Left forelimb (tissue), 1 donor: Measurements from ENCODE around the gene CTAG1A.
"Not testable (repeated sequence)": the region's sequence is repeated elsewhere in the genome, so short reads cannot be mapped to it uniquely, and the experiment has no call there.

Experiments used
- DNase-seq: peaks from one replicate; pipeline ENCODE4 v3.0.0-alpha.2; 2018; ENCODE audit warnings: low spot score

Gene CTAG1A

DNA sequence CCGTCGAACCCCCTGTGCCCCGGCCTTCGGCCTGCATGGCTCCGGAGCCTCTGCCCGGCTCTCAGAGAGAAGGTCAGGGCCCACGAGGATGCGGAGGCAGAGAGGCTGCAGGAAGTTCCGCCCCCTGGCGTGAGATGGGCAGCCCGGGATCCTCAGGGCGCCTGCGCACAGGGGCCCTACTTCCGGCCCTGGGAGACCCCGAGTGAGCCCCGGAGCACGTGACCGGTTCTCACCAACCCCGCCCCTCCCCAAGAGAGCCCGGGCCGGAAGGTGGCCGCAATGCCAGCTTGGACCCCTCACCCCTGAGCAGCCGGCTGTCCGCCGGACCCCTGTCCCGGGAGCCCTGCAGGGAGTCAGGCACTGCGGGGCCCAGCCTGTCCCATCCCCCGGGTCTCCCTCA lies 34.2 kb downstream of the CTAG1A start, which contains the start of gene CTAG1B:
CTAG1B (minus strand) TSS at position 101 of the 400 bp plus-strand sequence; CDS start at position 37, 64 bp downstream.
- not testable (repeated sequence) for DNase-seq

DNA sequence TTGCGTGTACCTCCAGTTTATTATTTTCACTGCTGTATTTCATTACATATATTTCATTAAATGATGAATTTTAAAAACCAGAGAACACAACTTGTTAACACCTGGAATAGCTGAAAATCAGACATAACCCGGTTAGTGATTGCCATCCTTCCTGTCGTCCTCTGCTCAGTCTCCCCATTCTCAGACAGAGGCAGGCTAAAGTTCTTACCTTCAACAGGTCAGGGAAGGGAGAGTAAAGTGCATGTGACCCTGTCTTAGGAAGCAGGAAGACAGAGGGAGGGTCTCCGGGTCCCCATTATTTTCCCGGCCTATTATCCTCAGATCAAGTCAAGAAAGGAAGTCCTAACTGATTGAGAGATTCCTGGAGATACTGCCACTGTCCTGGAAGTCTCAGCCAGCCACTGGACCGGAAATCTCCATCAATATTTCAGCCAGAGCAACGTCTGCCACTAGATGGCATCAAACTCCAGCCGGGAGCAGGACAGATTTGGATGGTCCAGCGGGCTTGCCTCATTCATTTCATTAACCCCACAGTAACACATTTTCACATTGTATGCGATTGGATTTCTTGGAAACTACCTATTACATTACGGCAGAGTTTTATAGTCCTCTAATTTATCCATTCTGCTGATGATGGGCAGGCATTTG lies 36.0 kb downstream of the CTAG1A start:
- DNase-seq: not testable (repeated sequence)

DNA sequence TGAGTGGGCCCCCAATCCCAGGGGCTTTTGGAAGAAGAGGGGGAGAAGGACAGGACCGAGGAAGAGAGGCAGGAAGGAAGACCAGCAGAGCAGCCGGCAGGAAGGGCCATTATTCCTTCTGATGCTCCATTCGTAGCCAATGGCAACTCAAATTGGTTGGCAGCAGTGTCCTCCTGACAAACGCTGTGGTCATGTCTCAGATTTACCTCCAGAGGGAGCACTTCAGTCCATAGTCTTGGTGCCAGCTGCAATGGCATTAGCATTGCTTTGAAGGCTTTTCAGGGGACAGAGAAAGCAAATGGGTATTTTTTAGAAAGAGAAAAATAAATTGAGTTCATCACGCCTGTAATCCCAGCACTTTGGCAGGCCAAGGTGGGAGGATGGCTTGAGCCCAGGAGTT lies 44.0 kb downstream of the CTAG1A start:
- not testable (repeated sequence) for DNase-seq

DNA sequence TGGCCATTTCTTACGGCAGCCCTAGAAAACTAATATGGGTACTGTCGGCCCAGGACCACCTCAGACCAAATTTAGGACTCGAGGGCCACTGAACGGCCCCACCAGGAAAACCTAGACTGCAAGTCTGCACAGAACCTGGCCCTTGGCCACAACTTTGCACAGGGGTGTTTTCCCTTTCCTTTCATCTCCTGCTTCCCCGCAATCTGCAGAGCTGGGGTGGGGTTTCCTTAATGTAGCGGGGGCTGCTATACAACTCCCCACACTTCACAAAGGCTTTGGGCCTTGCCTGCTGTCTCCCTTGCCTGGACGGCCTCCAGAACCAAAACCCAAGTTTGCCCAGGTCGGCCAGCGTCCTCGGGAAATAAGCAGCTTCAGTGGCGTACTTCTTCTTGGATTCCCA lies 46.0 kb downstream of the CTAG1A start:
- not testable (repeated sequence) for DNase-seq

DNA sequence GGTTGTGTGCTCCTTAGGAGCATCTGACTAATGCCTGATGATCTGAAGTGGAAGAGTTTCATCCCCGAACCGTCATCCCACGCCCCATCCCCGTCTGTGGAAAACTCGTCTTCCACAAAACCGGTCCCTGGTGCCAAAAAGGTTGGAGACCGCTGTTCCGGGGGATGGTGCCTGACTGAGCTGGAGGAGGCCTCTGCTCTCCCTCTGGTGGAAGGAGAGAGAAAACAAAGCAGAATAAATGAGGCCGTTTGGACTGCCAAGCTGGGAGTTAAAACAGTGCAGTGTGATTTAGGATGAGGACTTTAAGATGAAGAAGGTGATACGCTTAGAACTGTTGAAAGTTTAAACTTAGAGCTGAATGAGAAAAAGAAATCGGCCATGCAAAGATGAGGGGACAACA lies 48.7 kb downstream of the CTAG1A start:
- DNase-seq: not testable (repeated sequence)
